ENCODE results near the gene VPS41.

DNA sequence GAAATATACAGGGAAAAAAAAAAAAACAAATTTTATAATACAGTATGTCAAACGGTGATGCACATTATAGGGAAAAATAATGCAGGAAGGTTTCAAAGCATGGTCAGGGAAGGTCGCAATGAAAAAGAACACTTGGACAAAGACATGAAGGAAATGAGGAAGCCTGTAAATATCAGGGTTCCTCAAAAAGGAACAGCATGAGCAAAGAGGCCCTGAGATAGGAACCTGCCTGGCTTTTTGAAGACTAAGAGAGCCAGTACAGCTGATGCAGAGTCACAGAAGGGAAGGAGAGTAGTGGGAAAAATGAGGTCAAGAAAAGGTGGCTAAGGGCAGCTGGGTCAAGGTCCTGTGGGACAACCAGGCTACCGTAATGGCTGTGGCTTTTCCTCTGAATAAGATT is 1.9 kb downstream of the VPS41 start:
- TF ChIP-seq POLR2AphosphoS5 (IDR thresholded peaks at IDR 0.05; ENCODE audit: low read depth, low read length) (no peak), TAF1 (IDR thresholded peaks at IDR 0.05; ENCODE audit: borderline replicate concordance, low read depth, low read length) (no peak), POLR2A (IDR thresholded peaks at IDR 0.05; ENCODE audit: low read depth, low read length) (no peak)

Measured in GM12892 (cell line).